GM18858 (cell line): ENCODE measurements around the gene PLS3.
"Not testable (repeated sequence)": the region's sequence is repeated elsewhere in the genome, so short reads cannot be mapped to it uniquely, and the experiment has no call there.

ENCODE experiments used
- ATAC-seq: cut with Tn5 transposase; IDR thresholded peaks from one replicate; pipeline ENCODE4 v1.9.1; 2021; ENCODE audit not compliant: unreplicated experiment

The PLS3 gene, protein sequence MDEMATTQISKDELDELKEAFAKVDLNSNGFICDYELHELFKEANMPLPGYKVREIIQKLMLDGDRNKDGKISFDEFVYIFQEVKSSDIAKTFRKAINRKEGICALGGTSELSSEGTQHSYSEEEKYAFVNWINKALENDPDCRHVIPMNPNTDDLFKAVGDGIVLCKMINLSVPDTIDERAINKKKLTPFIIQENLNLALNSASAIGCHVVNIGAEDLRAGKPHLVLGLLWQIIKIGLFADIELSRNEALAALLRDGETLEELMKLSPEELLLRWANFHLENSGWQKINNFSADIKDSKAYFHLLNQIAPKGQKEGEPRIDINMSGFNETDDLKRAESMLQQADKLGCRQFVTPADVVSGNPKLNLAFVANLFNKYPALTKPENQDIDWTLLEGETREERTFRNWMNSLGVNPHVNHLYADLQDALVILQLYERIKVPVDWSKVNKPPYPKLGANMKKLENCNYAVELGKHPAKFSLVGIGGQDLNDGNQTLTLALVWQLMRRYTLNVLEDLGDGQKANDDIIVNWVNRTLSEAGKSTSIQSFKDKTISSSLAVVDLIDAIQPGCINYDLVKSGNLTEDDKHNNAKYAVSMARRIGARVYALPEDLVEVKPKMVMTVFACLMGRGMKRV

DNA sequence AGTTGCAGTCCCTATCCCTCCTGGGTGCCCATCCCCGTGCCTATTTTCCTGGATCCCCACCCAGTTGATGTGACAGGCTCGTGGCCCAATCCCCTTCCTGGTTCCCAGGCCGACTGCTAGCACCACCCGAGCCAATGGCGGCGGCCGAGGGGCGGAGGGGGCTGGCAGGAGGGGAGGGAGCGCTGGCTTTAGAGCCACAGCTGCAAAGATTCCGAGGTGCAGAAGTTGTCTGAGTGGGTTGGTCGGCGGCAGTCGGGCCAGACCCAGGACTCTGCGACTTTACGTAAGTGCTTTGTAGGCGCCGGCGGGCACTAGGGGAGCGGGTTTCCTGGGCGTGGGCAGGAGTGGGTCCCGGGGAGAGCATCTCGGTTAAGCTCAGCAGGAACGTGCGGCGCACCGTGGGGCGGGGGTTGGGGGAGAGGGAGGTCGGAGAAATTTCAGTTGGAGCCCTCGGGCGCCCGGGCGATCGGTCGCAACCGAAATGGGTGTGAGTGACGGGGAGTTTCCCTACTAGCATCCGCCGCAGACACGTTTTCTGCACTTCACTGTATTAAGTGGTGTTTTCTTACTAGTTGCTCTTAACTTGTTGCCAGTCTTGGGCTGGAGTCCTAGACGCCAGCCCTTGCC, at the start of gene PLS3:
Gene PLS3, plus strand, starts transcription at position 197 of the 627 bp plus-strand sequence. CDS start 49,077 bp downstream, outside the sequence.
- ATAC-seq: peak; percentile 59

DNA sequence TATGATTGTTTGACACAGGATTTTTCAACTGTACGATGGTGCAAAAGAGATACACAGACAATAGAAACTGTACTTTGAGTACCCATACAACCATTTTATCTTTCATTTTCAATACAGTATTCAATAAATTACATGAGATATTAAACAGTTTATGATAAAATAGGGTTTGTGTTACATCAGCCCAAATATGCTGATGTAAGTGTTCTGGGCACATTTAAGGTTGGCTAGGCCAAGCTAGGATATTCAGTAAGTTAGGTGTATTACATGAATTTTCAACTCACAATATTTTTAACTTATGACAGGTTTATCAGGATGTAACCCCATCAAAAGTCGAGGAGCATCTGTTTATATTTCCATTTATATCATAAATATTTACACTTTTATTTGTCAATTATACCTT, 42.9 kb upstream of the PLS3 start:
- ATAC-seq: no peak

DNA sequence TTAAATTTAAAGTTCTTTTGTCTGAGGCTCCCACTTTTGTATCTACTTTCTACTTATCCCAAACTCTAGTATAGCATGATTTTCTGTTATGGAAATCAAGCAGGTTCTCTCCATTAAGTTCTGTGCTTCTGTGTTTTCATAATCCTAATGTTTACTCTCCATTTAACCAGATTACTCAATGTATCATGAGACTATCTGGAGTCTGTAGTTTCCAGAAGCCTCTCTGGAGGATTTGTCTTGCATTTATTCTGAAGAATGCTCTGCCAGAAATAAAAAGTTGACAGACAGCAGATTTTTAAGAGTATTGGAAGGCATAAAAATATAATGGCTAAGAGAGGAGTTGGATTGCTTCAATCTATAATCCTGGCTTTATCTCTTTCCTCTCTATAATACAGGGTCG, 39.2 kb upstream of the PLS3 start:
- ATAC-seq: no peak

DNA sequence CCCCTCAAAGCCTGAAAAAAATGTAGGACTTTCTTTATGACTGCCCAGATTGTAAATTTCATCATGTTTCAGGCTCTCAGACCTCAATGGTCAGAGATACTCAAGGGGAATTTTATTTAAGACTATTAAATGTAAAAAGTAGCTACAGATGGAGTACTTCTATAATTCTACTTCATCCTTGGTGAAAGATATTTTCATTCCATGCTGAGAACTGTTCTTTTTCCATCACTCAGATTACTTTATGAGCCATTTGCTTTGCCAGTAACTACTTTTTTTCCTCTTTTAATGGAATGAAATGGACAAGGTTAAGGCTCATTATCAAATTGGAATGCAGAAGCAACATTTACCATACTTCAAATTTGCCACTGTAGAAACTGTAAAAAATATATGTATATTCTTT, 38.0 kb upstream of the PLS3 start:
- no peak for ATAC-seq

DNA sequence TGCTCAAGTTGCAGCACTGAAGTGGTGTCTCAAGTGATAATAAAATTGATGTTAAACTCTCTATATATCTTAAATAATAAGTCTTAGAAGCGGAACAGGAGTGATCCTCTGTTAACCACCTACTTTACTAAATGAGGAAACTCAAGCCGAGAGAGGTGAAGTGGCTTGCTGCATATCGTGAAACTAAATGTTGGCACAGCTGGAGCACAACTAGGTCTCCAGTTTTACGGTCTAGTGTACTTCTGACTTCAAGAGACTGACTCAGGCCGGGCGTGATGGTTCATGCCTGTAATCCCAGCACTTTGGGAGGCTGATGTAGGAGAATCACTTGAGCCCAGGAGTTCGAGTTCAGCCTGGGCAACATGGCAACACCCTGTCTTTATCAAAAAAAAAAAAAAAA, 35.5 kb upstream of the PLS3 start:
- ATAC-seq: no peak

DNA sequence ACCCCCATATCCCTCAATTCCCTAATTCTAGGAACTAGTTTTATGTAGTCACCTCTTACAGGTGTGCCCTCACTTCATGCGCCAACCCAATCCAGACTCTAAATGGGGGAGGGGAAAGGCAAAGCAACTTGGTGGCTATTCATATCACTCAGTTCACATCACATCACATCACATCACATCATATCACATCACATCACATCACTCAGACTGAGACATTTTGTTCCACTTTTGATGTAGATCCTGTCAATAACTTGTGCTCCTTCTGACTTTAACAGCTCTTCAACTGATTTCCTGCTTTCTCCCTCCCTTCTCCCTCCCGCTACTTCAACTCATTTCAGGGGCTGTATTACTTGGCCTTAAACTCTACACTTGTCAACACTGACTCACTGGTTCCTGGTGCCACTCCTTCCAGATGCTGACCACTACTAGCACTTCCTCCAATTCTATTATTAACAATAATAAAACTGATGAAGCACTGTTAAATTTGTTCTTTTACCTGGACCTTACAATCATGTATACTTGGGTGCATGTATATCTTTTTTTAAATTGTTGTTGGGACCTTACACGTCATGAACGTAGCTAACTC, 29.1 kb upstream of the PLS3 start:
- no peak for ATAC-seq

DNA sequence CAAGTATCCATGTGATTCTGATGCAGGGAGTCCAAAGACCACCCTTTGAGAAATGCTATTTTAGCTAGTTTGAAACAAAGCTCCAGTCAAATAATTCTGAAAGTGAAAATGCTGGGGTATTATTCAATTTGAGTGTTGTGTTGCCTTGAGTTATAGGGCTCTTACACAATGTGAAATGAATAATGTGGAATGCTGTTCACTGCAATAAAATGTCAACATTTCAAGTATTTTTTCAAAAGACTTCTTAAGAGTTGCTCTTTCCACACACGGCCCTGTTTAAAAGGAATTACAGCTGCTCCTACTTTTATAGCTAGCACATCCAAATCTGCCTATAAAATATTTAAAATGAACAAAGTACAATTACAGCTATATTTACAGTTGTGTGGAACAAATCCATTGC, 27.5 kb upstream of the PLS3 start:
- ATAC-seq: no peak

DNA sequence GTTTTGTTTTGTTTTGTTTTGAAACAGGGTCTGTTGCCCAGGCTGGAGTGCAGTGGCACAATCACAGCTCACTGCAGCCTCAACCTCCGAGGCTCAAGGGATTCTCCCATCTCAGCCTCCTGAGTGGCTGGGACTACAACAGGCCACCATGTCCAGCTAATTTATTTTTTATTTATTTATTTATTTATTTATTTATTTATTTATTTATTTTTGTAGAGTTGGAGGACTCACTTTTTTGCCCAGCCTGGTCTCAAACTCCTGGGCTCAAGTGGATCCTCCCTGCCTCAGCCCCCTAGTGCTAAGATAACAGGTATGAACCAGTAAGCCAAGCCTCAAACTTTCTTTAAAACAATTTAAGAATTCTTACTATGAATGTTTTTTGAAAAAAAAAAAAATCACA, 26.6 kb upstream of the PLS3 start:
- no peak for ATAC-seq

DNA sequence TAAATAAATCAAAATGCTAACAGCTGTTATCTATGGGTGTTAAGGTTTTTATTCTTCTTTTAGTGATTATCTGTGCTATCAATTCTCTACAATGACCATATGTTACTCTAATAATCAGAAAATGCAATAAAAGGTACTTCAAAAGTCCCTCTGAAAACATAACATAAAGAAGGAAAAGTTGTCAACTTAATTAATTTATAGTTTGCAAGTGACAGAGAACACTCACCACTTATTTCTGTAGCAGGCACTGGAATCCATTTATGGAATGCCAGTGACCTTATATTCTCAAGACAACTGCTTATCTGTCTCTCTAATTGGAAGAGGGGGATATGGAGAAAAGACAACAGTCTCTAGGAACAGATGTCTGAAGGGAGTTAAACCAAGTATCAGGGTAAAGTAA, 25.6 kb upstream of the PLS3 start:
- no peak for ATAC-seq

DNA sequence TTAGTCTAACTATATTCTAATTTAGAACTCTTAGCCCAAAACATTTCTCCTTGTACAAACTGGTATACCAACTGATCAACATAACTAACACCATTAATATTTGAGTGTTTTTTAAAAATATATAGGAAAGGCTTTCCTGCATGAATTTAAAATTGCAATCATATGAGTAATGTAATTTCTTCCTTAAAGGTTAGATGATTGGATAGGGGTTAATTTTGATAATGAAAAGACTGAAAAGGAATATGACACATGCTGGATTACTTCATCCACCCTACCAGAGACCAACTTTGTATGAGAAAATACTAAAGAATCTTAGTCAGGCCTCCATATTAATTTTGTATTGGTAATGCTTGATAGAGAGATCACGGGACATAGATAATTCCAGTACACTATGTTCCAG, 25.1 kb upstream of the PLS3 start:
- ATAC-seq: no peak

DNA sequence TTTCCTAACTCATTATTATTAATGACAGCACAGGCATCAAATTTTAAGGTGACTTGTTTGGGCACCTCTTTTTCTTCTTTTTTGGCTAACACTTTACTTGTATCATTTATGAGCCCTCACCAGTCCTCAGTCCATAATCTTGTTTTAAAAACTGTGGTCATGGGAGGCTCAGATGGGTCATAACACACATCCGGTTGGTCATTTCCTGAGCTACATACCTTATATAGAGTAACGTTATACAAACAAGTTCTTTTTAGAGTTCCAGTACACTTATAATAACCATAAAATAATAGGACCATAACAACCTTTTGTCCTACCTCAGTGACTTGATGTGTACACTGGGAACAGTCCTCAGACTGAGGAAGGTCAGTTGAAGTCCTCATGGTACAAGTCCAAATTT, 21.1 kb upstream of the PLS3 start:
- ATAC-seq: no peak

DNA sequence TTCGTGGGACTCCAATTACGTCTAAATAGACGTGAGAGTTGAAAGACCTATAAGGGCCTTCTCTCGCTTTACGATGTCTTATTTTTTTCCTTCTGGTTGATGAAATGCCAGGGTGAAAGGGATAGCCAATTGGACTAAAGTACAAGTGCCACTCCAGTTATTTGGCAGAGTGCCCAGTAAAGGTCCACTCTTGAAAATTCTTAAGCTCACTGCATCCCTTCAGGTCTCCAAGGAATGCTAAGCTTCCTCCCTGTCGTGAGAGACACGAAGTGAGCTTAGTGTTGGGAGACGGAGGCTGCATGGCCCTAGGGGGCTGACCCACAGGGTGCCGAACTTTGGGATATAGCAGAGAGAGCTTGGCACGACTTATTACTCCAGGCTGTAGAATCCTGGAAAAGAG, 19.9 kb upstream of the PLS3 start:
- not testable (repeated sequence) for ATAC-seq

DNA sequence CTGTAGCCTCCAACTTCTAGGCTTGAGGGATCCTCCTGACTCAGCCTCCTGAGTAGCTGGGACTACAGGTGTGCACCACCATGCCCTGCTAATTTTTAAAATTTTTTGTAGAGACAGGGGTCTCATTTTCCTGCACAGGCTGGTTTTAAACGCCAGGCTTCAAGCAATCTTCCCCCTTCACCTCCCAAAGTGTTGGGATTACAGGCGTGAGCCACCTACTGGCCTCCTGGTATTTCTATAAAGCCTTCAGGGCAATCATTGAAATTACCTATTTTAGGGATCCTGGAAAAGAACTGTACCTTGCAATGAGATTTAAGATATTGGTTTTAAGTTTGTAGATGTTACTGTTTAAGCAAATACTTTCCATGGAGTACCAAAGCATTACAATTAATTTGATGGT, 13.5 kb upstream of the PLS3 start:
- ATAC-seq: no peak

DNA sequence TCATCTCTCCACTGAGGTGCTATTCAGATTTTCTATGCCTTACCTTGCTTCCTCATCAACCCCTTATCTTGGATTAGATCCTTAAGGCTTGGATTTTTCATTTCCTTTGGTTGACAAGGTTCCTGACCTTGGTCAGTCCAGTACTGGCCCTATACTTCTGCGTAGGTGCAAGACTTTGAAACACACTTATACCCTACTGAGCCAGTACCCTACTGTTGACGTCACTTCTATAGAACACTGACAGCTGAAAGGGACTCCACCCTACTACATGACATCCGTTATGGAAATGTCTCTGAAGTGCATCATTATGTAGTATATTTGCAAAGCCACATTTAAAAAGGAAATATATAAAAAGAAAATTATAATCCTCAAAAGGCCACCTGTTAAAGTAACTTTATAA, 12.0 kb upstream of the PLS3 start:
- no peak for ATAC-seq

DNA sequence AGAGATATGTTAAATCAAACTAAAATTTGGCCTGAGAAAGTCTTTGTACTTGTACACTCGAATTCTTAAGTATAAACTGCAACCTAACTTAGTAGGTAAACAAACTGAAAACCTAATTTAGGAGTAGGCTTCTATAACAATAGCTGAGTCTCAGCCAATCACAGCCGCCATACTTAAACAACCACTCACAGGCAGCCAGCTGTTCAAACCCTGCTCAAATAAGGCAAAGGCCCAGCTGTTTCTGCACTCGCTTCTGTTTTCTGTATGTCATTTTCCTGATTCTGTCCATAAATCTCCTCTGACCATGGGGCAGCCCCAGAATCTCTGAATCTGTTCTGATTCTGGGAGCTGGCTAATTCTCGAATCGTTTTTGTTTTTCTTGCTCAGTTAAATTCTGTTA, 7.8 kb upstream of the PLS3 start:
- no peak for ATAC-seq

DNA sequence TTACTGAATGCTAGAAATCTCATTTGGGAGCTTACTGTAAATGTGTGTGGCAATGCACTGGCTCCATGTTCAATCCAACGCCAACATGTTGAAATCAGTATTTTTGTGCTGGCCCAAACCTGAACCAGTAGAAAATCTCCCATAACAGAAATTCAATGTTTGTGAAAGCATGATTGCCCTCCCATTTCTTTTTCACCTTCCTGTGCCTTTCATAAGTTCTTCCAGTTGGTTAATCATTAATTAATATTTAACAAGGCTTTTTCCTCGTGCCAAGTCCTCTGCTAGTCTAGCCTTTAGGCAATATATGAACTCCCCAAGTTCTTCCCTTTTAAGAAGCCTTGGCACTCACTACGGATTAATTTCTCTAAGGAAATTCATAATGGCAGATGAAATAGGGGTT, 1.3 kb upstream of the PLS3 start:
- no peak for ATAC-seq

DNA sequence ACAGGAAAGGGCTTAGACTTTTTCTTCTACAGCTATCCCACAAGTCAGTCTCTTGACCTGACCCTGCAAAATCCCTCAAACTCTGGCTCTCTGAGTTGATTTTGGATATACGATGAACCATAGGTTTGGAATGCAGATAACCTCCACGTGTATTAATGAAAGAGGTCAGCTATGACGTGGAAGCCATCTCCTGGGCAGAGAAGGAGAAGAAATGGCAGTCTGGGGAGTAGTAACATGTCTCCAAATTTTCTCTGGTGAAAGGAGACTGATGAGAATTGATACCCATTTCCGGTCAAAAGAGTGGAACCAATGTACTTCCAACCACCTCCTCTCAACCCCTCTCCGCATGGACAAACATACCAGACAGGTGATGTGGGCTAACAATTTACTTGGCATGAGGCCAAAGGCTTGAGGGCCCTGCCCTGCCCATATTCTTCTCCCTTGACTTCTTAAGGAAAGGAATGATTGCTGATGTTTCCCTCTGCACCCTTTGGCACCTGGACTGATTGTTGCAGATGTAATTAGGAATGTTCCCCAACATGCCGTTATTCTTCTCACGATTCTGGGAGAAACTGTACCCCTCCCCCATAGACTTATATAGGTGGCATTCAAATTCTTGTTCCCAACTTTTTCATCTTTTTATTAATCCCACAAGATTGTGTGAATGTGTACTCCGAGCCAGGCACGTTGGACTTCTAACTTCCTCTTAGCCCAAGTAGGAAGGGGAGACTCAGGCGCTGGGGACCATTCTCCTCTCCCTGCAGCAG, 580 bp upstream of the PLS3 start:
- no peak for ATAC-seq

DNA sequence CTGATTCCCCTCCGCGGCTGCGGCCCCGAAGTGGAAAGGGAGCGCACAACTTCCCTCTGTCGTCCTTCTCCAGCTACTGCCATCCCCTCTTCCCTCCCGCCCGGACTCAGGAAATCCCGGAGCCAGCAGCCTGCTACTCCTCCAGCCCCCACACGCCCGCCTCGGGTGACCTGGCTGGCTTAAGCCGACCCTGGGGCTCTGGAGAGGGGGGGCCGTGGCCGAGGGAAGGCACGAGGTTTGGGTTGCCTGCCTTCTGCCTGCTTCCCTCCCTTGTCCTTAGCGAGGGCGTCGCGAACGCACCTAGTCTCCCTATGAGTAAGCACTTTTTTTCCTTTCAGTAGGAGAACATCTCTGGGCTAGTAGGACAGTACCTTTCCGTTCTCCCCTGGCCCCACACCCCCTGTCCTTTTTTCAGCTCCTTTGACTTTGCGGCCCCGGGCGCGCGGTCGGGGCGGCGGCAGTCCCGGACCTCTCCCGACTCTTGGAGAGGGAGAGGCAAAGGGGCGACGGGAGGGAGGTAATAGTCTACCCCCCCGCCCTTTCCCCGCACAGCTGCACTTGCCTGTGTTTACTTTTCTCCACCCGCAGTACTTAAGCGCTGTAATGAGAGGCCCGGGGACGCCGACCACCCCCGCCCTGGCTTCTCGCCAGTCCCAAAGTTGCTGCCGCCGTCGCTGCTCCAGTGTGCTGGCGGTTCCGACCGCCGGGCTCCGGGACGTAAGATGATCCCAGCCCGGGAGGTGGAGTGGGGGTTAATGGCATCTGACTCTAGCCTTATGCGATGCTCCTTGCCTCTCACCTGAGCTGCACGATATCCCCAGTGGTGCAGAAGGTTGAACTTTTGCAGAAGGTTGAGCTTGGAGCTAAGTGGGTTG, 868 bp downstream of the PLS3 start:
- no peak for ATAC-seq

DNA sequence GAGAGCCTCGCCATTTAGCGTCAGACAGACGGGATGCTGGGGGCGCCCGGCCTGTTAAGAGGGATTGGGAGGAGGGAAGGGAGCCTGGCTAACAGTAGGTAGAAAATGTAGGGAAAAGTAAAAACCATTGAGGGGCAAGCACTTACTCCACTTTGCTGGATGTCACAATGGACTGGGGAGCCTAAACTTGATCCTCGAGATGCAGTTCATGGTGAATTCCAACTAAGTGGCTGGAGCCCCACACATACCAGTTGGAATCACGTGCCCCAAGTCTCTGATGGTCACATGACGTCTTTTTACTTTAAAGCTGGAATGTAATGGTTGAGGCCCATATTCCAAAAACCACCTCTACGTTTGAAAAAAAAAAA, 1.5 kb downstream of the PLS3 start:
- no peak for ATAC-seq

DNA sequence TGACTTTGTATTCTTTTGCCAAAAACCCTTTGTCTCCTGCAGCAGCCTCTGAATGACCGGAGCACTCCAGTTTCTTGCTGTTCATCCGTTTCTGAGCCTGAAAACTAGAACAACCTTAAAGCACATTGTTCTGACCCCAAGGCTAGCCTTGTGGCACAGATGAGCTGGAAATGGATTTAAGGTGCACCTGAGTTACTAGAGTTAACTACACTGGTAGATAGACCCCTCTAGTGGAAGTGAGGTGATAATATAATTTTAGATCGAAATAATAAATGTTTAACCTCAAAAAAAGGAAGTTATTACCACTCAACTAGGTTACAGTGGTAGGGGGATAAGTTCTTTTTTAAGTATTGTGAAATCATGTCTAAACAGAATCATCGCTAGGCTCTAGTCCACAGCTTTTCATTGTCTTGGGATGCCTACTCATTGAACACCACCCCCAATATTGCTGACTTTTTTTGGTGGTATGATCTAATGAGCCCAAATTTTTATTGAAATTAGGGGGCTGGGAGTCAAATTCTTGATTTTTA, 2.7 kb downstream of the PLS3 start:
- no peak for ATAC-seq
